ENCODE measurements around the gene MTFR2.

The MTFR2 gene

GRCh38 chr6:136249811-136250685 is at the start of gene MTFR2:
TSS of gene MTFR2 (minus strand) at chr6:136250311. CDS start at chr6:136249099, 1,212 bp downstream.
- DNase-seq (ENCODE audit: extremely low spot score): peak; percentile 98
- TF ChIP-seq CTBP1 (IDR thresholded peaks at IDR 0.05; ENCODE audit: borderline replicate concordance) (no peak), HDGF (IDR thresholded peaks at IDR 0.05; ENCODE audit: borderline replicate concordance) (no peak), SUZ12 (IDR thresholded peaks at IDR 0.05) (no peak), ZNF384 (IDR thresholded peaks at IDR 0.05) (no peak), FOXM1 (IDR thresholded peaks at IDR 0.05; ENCODE audit: borderline replicate concordance) (peak; percentile 83), FOXK2 (IDR thresholded peaks at IDR 0.05) (no peak), FOXA1 (IDR thresholded peaks at IDR 0.05) (no peak), ELF4 (IDR thresholded peaks at IDR 0.05) (peak; percentile 100), L3MBTL2 (conservative IDR thresholded peaks at IDR 0.05) (peak; percentile 71; the same call in 1 of the 2 replicates), SP1 (IDR thresholded peaks at IDR 0.05) (no peak), ARNT (IDR thresholded peaks at IDR 0.05) (no peak), BHLHE40 (IDR thresholded peaks at IDR 0.05; ENCODE audit: borderline replicate concordance) (no peak), TARDBP (IDR thresholded peaks at IDR 0.05) (no peak), LEF1 (IDR thresholded peaks at IDR 0.05; ENCODE audit: borderline replicate concordance) (no peak), NFRKB (IDR thresholded peaks at IDR 0.05) (no peak), PKNOX1 (IDR thresholded peaks at IDR 0.05) (peak; percentile 96)
- CTCF ChIA-PET: interaction anchor here (1.0 to 1.6 kb wide), 3 partner anchors 23 to 300 kb away, joined by 3 to 5 read pairs (median 4); partner anchors contain the start of gene MAP7
- POLR2A ChIA-PET: interaction anchor here (0.6 to 4.4 kb wide), 18 partner anchors 9 to 752 kb away, joined by 3 to 61 read pairs (median 3); partner anchors contain the start of gene BCLAF1

- TF ChIP-seq FOXK2 (IDR thresholded peaks at IDR 0.05) (no peak), SUZ12 (IDR thresholded peaks at IDR 0.05) (no peak), LEF1 (IDR thresholded peaks at IDR 0.05; ENCODE audit: borderline replicate concordance) (no peak), SP1 (IDR thresholded peaks at IDR 0.05) (no peak), TARDBP (IDR thresholded peaks at IDR 0.05) (no peak), ARNT (IDR thresholded peaks at IDR 0.05) (no peak), FOXA1 (IDR thresholded peaks at IDR 0.05) (no peak), PKNOX1 (IDR thresholded peaks at IDR 0.05) (no peak), HDGF (IDR thresholded peaks at IDR 0.05; ENCODE audit: borderline replicate concordance) (no peak), CTBP1 (IDR thresholded peaks at IDR 0.05; ENCODE audit: borderline replicate concordance) (no peak), ZNF384 (IDR thresholded peaks at IDR 0.05) (no peak), NFRKB (IDR thresholded peaks at IDR 0.05) (no peak), ELF4 (IDR thresholded peaks at IDR 0.05) (no peak), BHLHE40 (IDR thresholded peaks at IDR 0.05; ENCODE audit: borderline replicate concordance) (no peak), L3MBTL2 (conservative IDR thresholded peaks at IDR 0.05) (no peak), FOXM1 (IDR thresholded peaks at IDR 0.05; ENCODE audit: borderline replicate concordance) (no peak)
- DNase-seq (ENCODE audit: extremely low spot score): no peak
- CTCF ChIA-PET: no interaction called here
- POLR2A ChIA-PET: no interaction called here
Measured at GRCh38 chr6:136294621-136295020, 44.5 kb upstream of the MTFR2 start.

GRCh38 chr6:136290410-136291010 is 40.4 kb upstream of the MTFR2 start:
- TF ChIP-seq BHLHE40 (IDR thresholded peaks at IDR 0.05; ENCODE audit: borderline replicate concordance): no peak
- TF ChIP-seq SP1 (IDR thresholded peaks at IDR 0.05): no peak
- TF ChIP-seq PKNOX1 (IDR thresholded peaks at IDR 0.05): peak; percentile 89
- TF ChIP-seq ARNT (IDR thresholded peaks at IDR 0.05): peak; percentile 86
- TF ChIP-seq LEF1 (IDR thresholded peaks at IDR 0.05; ENCODE audit: borderline replicate concordance): peak; percentile 52; the same call in 1 of the 2 replicates
- TF ChIP-seq L3MBTL2 (conservative IDR thresholded peaks at IDR 0.05): peak; percentile 90
- 0 out of 2 replicates have a peak, but pooled peaks have one; percentile 59 for TF ChIP-seq NFRKB (IDR thresholded peaks at IDR 0.05)
- ChIA-PET POLR2A (interaction anchor here (0.7 to 3.2 kb wide), 47 partner anchors 8 to 1114 kb away, joined by 3 to 61 read pairs (median 4); partner anchors contain the start of genes MAP7 and MTFR2), CTCF (interaction anchor here (1.4 kb wide), 1 partner anchor 502 kb away, joined by 3 read pairs; the partner anchor contains the start of gene MAP3K5)
- DNase-seq (ENCODE audit: extremely low spot score): peak; percentile 56

GRCh38 chr6:136289579-136290409 is 39.7 kb upstream of the MTFR2 start, which contains the start of gene BCLAF1:
TSS of gene BCLAF1 (minus strand) at chr6:136289846. CDS start at chr6:136279866, 9,980 bp downstream.
- ChIA-PET POLR2A (interaction anchor here (0.7 to 3.2 kb wide), 62 partner anchors 8 to 1113 kb away, joined by 3 to 61 read pairs (median 4); partner anchors contain the start of genes MAP7 and MTFR2), CTCF (interaction anchor here (0.7 to 1.5 kb wide), 3 partner anchors 261 to 1222 kb away, joined by 3 to 4 read pairs (median 4); partner anchors contain the start of genes MAP3K5 and MAP7)
- TF ChIP-seq FOXA1 (IDR thresholded peaks at IDR 0.05) (no peak), ELF4 (IDR thresholded peaks at IDR 0.05) (peak; percentile 84), CTBP1 (IDR thresholded peaks at IDR 0.05; ENCODE audit: borderline replicate concordance) (no peak), NFRKB (IDR thresholded peaks at IDR 0.05) (peak; percentile 94), PKNOX1 (IDR thresholded peaks at IDR 0.05) (peak; percentile 75)
- peak; percentile 97 for DNase-seq (ENCODE audit: extremely low spot score)

Measured in HEK293T (cell line).